ENCODE data around the gene SYNE1.

SYNE1 gene

GRCh38 chr6:152295920-152296319 is 341.2 kb downstream of the SYNE1 start:
- no peaks in the 10 kb centered on the region for H3K4me1 ChIP-seq (ENCODE audit: insufficient read depth, insufficient read length)
- TF ChIP-seq ZNF274 (IDR thresholded peaks at IDR 0.05; ENCODE audit: low read depth, low read length): no peak
- no peak for TF ChIP-seq SUZ12 (IDR thresholded peaks at IDR 0.05; ENCODE audit: extremely low read depth, insufficient read depth, insufficient read length)
- no peak for TF ChIP-seq YY1 (IDR thresholded peaks at IDR 0.05; ENCODE audit: insufficient read depth, insufficient read length)
- no peak for DNase-seq (ENCODE audit: low read depth, low spot score)
- no peaks in the 10 kb centered on the region for H3K9me3 ChIP-seq (ENCODE audit: insufficient read depth, low read length)
- no peaks in the 10 kb centered on the region for H3K27me3 ChIP-seq (ENCODE audit: insufficient read depth, insufficient read length)
- no peak overlapping the region for H3K9ac ChIP-seq (ENCODE audit: insufficient read length, low read depth)
- H3K36me3 ChIP-seq (ENCODE audit: insufficient read depth, insufficient read length, low read length): no peaks in the 10 kb centered on the region
- no peak overlapping the region for H3K4me3 ChIP-seq (ENCODE audit: insufficient read length, low read depth)

- no peaks in the 10 kb centered on the region for H3K27me3 ChIP-seq (ENCODE audit: insufficient read depth, insufficient read length)
- DNase-seq (ENCODE audit: low read depth, low spot score): no peak
- no peak for TF ChIP-seq ZNF274 (IDR thresholded peaks at IDR 0.05; ENCODE audit: low read depth, low read length)
- no peak for TF ChIP-seq YY1 (IDR thresholded peaks at IDR 0.05; ENCODE audit: insufficient read depth, insufficient read length)
- no peak for TF ChIP-seq SUZ12 (IDR thresholded peaks at IDR 0.05; ENCODE audit: extremely low read depth, insufficient read depth, insufficient read length)
- H3K4me3 ChIP-seq (ENCODE audit: insufficient read length, low read depth): no peak overlapping the region
- no peaks in the 10 kb centered on the region for H3K36me3 ChIP-seq (ENCODE audit: insufficient read depth, insufficient read length, low read length)
- H3K4me1 ChIP-seq (ENCODE audit: insufficient read depth, insufficient read length): no peaks in the 10 kb centered on the region
- H3K9ac ChIP-seq (ENCODE audit: insufficient read length, low read depth): no peak overlapping the region
- H3K9me3 ChIP-seq (ENCODE audit: insufficient read depth, low read length): no peaks in the 10 kb centered on the region
Observed at GRCh38 chr6:152295346-152295745, 341.8 kb downstream of the SYNE1 start.

- no peak overlapping the region for H3K9ac ChIP-seq (ENCODE audit: insufficient read length, low read depth)
- no peaks in the 10 kb centered on the region for H3K36me3 ChIP-seq (ENCODE audit: insufficient read depth, insufficient read length, low read length)
- no peaks in the 10 kb centered on the region for H3K4me1 ChIP-seq (ENCODE audit: insufficient read depth, insufficient read length)
- no peak for TF ChIP-seq SUZ12 (IDR thresholded peaks at IDR 0.05; ENCODE audit: extremely low read depth, insufficient read depth, insufficient read length)
- no peak for TF ChIP-seq ZNF274 (IDR thresholded peaks at IDR 0.05; ENCODE audit: low read depth, low read length)
- TF ChIP-seq YY1 (IDR thresholded peaks at IDR 0.05; ENCODE audit: insufficient read depth, insufficient read length): no peak
- no peak overlapping the region for H3K4me3 ChIP-seq (ENCODE audit: insufficient read length, low read depth)
- H3K9me3 ChIP-seq (ENCODE audit: insufficient read depth, low read length): no peaks in the 10 kb centered on the region
- no peak for DNase-seq (ENCODE audit: low read depth, low spot score)
- H3K27me3 ChIP-seq (ENCODE audit: insufficient read depth, insufficient read length): no peaks in the 10 kb centered on the region
Observed at GRCh38 chr6:152293404-152293803, 343.8 kb downstream of the SYNE1 start.

- no peak overlapping the region for H3K4me3 ChIP-seq (ENCODE audit: insufficient read length, low read depth)
- H3K36me3 ChIP-seq (ENCODE audit: insufficient read depth, insufficient read length, low read length): no peaks in the 10 kb centered on the region
- TF ChIP-seq ZNF274 (IDR thresholded peaks at IDR 0.05; ENCODE audit: low read depth, low read length): no peak
- TF ChIP-seq YY1 (IDR thresholded peaks at IDR 0.05; ENCODE audit: insufficient read depth, insufficient read length): no peak
- no peak for TF ChIP-seq SUZ12 (IDR thresholded peaks at IDR 0.05; ENCODE audit: extremely low read depth, insufficient read depth, insufficient read length)
- no peaks in the 10 kb centered on the region for H3K9me3 ChIP-seq (ENCODE audit: insufficient read depth, low read length)
- H3K4me1 ChIP-seq (ENCODE audit: insufficient read depth, insufficient read length): no peaks in the 10 kb centered on the region
- no peak overlapping the region for H3K9ac ChIP-seq (ENCODE audit: insufficient read length, low read depth)
- H3K27me3 ChIP-seq (ENCODE audit: insufficient read depth, insufficient read length): no peaks in the 10 kb centered on the region
- no peak for DNase-seq (ENCODE audit: low read depth, low spot score)
Observed at GRCh38 chr6:152292555-152292954, 344.6 kb downstream of the SYNE1 start.

GRCh38 chr6:152290693-152291092 is 346.5 kb downstream of the SYNE1 start:
- no peaks in the 10 kb centered on the region for H3K9me3 ChIP-seq (ENCODE audit: insufficient read depth, low read length)
- no peaks in the 10 kb centered on the region for H3K36me3 ChIP-seq (ENCODE audit: insufficient read depth, insufficient read length, low read length)
- no peak for DNase-seq (ENCODE audit: low read depth, low spot score)
- no peak for TF ChIP-seq YY1 (IDR thresholded peaks at IDR 0.05; ENCODE audit: insufficient read depth, insufficient read length)
- TF ChIP-seq ZNF274 (IDR thresholded peaks at IDR 0.05; ENCODE audit: low read depth, low read length): no peak
- TF ChIP-seq SUZ12 (IDR thresholded peaks at IDR 0.05; ENCODE audit: extremely low read depth, insufficient read depth, insufficient read length): no peak
- no peaks in the 10 kb centered on the region for H3K4me1 ChIP-seq (ENCODE audit: insufficient read depth, insufficient read length)
- no peak overlapping the region for H3K9ac ChIP-seq (ENCODE audit: insufficient read length, low read depth)
- H3K27me3 ChIP-seq (ENCODE audit: insufficient read depth, insufficient read length): no peaks in the 10 kb centered on the region
- no peak overlapping the region for H3K4me3 ChIP-seq (ENCODE audit: insufficient read length, low read depth)

GRCh38 chr6:152277826-152278329 is 359.3 kb downstream of the SYNE1 start:
- TF ChIP-seq YY1 (IDR thresholded peaks at IDR 0.05; ENCODE audit: insufficient read depth, insufficient read length) (no peak), SUZ12 (IDR thresholded peaks at IDR 0.05; ENCODE audit: extremely low read depth, insufficient read depth, insufficient read length) (no peak), ZNF274 (IDR thresholded peaks at IDR 0.05; ENCODE audit: low read depth, low read length) (no peak)
- Histone ChIP-seq H3K27me3 (ENCODE audit: insufficient read depth, insufficient read length) (no peaks in the 10 kb centered on the region), H3K4me1 (ENCODE audit: insufficient read depth, insufficient read length) (no peaks in the 10 kb centered on the region), H3K9ac (ENCODE audit: insufficient read length, low read depth) (no peak overlapping the region), H3K9me3 (ENCODE audit: insufficient read depth, low read length) (no peaks in the 10 kb centered on the region), H3K4me3 (ENCODE audit: insufficient read length, low read depth) (no peak overlapping the region), H3K36me3 (ENCODE audit: insufficient read depth, insufficient read length, low read length) (no peaks in the 10 kb centered on the region)
- DNase-seq (ENCODE audit: low read depth, low spot score): no peak

GRCh38 chr6:152273638-152274037 is 363.5 kb downstream of the SYNE1 start:
- TF ChIP-seq ZNF274 (IDR thresholded peaks at IDR 0.05; ENCODE audit: low read depth, low read length): no peak
- no peak for TF ChIP-seq YY1 (IDR thresholded peaks at IDR 0.05; ENCODE audit: insufficient read depth, insufficient read length)
- no peaks in the 10 kb centered on the region for H3K36me3 ChIP-seq (ENCODE audit: insufficient read depth, insufficient read length, low read length)
- H3K9ac ChIP-seq (ENCODE audit: insufficient read length, low read depth): no peak overlapping the region
- DNase-seq (ENCODE audit: low read depth, low spot score): no peak
- H3K4me3 ChIP-seq (ENCODE audit: insufficient read length, low read depth): no peak overlapping the region
- no peaks in the 10 kb centered on the region for H3K4me1 ChIP-seq (ENCODE audit: insufficient read depth, insufficient read length)
- H3K27me3 ChIP-seq (ENCODE audit: insufficient read depth, insufficient read length): no peaks in the 10 kb centered on the region
- no peaks in the 10 kb centered on the region for H3K9me3 ChIP-seq (ENCODE audit: insufficient read depth, low read length)
